GM18873 (cell line): Measurements from ENCODE around the gene COPB1.
"Not testable (repeated sequence)": the region's sequence is repeated elsewhere in the genome, so short reads cannot be mapped to it uniquely, and the experiment has no call there.

Experiments used
- ATAC-seq: cut with Tn5 transposase; IDR thresholded peaks from one replicate; pipeline ENCODE4 v1.9.1; 2021; ENCODE audit warnings: mild to moderate bottlenecking, moderate library complexity, moderate number of reproducible peaks; ENCODE audit not compliant: unreplicated experiment, low FRiP score

Gene COPB1

GRCh38 chr11:14499560-14500180 is at the start of gene COPB1:
COPB1 (minus strand) TSS chr11:14499811; CDS start chr11:14498928, 883 bp downstream.
- ATAC-seq: peak; percentile 75

- ATAC-seq: no peak
Measured at GRCh38 chr11:14547440-14547839, 47.8 kb upstream of the COPB1 start.

GRCh38 chr11:14546672-14547071 is 47.1 kb upstream of the COPB1 start:
- no peak for ATAC-seq

GRCh38 chr11:14544611-14545010 is 45.0 kb upstream of the COPB1 start:
- ATAC-seq: peak; percentile 81

GRCh38 chr11:14543260-14543659 is 43.6 kb upstream of the COPB1 start:
- ATAC-seq: no peak

GRCh38 chr11:14542324-14542723 is 42.7 kb upstream of the COPB1 start:
- ATAC-seq: no peak

- no peak for ATAC-seq
Measured at GRCh38 chr11:14541192-14541947, 41.8 kb upstream of the COPB1 start.

GRCh38 chr11:14539982-14540421 is 40.4 kb upstream of the COPB1 start:
- ATAC-seq: no peak

GRCh38 chr11:14538926-14539554 is 39.4 kb upstream of the COPB1 start:
- ATAC-seq: no peak

- ATAC-seq: no peak
Measured at GRCh38 chr11:14538271-14538925, 38.8 kb upstream of the COPB1 start.

GRCh38 chr11:14537134-14537599 is 37.6 kb upstream of the COPB1 start:
- peak; percentile 59 for ATAC-seq

- not testable (repeated sequence) for ATAC-seq
Measured at GRCh38 chr11:14535166-14535565, 35.6 kb upstream of the COPB1 start.

GRCh38 chr11:14529951-14530350 is 30.3 kb upstream of the COPB1 start:
- ATAC-seq: no peak

GRCh38 chr11:14529321-14529720 is 29.7 kb upstream of the COPB1 start:
- no peak for ATAC-seq

- no peak for ATAC-seq
Measured at GRCh38 chr11:14522801-14523200, 23.2 kb upstream of the COPB1 start.

GRCh38 chr11:14522245-14522644 is 22.6 kb upstream of the COPB1 start:
- ATAC-seq: no peak

- no peak for ATAC-seq
Measured at GRCh38 chr11:14520747-14521151, 21.1 kb upstream of the COPB1 start.

GRCh38 chr11:14519917-14520746 is 20.5 kb upstream of the COPB1 start, which contains the start of gene PSMA1:
PSMA1 (minus strand) TSS chr11:14520386; CDS start chr11:14520299, 87 bp downstream.
- ATAC-seq: peak; percentile 91

GRCh38 chr11:14519597-14519916 is 19.9 kb upstream of the COPB1 start:
- peak; percentile 1 for ATAC-seq

- ATAC-seq: no peak
Measured at GRCh38 chr11:14518820-14519219, 19.2 kb upstream of the COPB1 start.
